ENCODE data around the gene YWHAH.

The YWHAH gene

GRCh38 chr22:31921106-31921505 is 23.2 kb upstream of the YWHAH start:
- TF ChIP-seq CTCF (conservative IDR thresholded peaks at IDR 0.05; ENCODE audit: low read depth, low read length), result no peak
- H3K4me3 ChIP-seq (ENCODE audit: low read depth, low read length), result no peak overlapping the region
- DNase-seq (ENCODE audit: low read depth), result no peak

- DNase-seq (ENCODE audit: low read depth), result no peak
- no peak for TF ChIP-seq CTCF (conservative IDR thresholded peaks at IDR 0.05; ENCODE audit: low read depth, low read length)
- no peak overlapping the region for H3K4me3 ChIP-seq (ENCODE audit: low read depth, low read length)
Observed at GRCh38 chr22:31922534-31922933, 21.8 kb upstream of the YWHAH start.

- no peak for DNase-seq (ENCODE audit: low read depth)
- no peak for TF ChIP-seq CTCF (conservative IDR thresholded peaks at IDR 0.05; ENCODE audit: low read depth, low read length)
- no peak overlapping the region for H3K4me3 ChIP-seq (ENCODE audit: low read depth, low read length)
Observed at GRCh38 chr22:31923136-31923535, 21.2 kb upstream of the YWHAH start.

GRCh38 chr22:31923747-31924146 is 20.6 kb upstream of the YWHAH start:
- DNase-seq (ENCODE audit: low read depth), result no peak
- TF ChIP-seq CTCF (conservative IDR thresholded peaks at IDR 0.05; ENCODE audit: low read depth, low read length), result no peak
- no peak overlapping the region for H3K4me3 ChIP-seq (ENCODE audit: low read depth, low read length)

GRCh38 chr22:31925056-31925455 is 19.3 kb upstream of the YWHAH start:
- DNase-seq (ENCODE audit: low read depth), result no peak
- no peak overlapping the region for H3K4me3 ChIP-seq (ENCODE audit: low read depth, low read length)
- TF ChIP-seq CTCF (conservative IDR thresholded peaks at IDR 0.05; ENCODE audit: low read depth, low read length), result no peak

- no peak overlapping the region for H3K4me3 ChIP-seq (ENCODE audit: low read depth, low read length)
- TF ChIP-seq CTCF (conservative IDR thresholded peaks at IDR 0.05; ENCODE audit: low read depth, low read length), result no peak
- no peak for DNase-seq (ENCODE audit: low read depth)
Observed at GRCh38 chr22:31926024-31926423, 18.3 kb upstream of the YWHAH start.

- peak; percentile 39 for DNase-seq (ENCODE audit: low read depth)
- H3K4me3 ChIP-seq (ENCODE audit: low read depth, low read length), result no peak overlapping the region
- no peak for TF ChIP-seq CTCF (conservative IDR thresholded peaks at IDR 0.05; ENCODE audit: low read depth, low read length)
Observed at GRCh38 chr22:31926969-31927368, 17.4 kb upstream of the YWHAH start.

All from choroid plexus epithelial cell (primary cell).